Left lobe of liver (tissue), 2 donors: Measurements from ENCODE around the gene UTP15. TPM values are rescaled to one million over a fixed set of nuclear protein-coding genes. Genes with fewer than 3 reads are reported as not detected.

Source experiments
- ATAC-seq: fragments of 200-7000 bp; cut with Tn5 transposase; one replicate; pipeline ENCODE4 v1.9.1; 2020; ENCODE audit warnings: mild to moderate bottlenecking, moderate library complexity
- DNase-seq: peaks from one replicate; pipeline ENCODE4 v3.0.0-alpha.2; 2020; ENCODE audit warnings: low spot score
- total RNA-seq: library from RNA; stranded (reverse); gene quantifications from one replicate; pipeline ENCODE4 v1.2.1, GENCODE V29; 2021
- donor health status: DM: no; HTN: no; CAD: no; lungs with moderate emphysema.
- donor health status: DM: no; HTN: yes; CAD: no.

Gene UTP15
- total RNA-seq, 1 donor from 2014 or later: 8.6 TPM

DNA sequence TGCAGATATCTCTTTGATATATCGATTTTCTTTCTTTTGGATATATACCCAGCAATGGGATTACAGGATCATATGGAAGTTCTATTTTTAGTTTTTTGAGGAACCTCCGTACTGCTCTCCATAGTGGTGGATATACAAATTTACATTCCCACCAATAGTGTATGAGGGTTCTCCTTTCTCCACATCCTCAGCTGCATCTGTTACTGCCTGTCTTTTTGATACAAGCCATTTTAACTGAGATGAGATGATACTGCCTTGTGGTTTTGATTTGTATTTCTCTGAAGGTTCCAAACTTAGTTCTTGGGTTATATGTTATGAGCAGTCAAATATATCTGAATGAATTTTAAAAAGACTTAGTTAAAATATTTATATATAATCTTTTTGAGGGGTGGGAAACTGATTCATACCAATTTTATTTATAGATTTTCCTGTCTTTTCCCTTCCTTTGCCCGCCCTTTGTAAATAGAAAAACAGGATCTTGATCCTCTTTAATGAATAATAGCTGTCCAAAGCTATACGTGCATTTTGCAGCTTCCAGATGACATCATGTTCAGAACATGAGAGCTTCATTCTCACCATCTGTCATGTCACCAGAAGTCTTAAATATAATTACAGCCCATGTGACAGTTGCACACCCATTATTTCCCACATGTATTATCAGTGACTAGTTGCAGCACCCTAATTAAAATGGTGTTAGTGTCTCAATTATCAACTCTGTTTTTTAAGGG lies 54.2 kb downstream of the UTP15 start:
- ATAC-seq (no peak), DNase-seq (no peak)

DNA sequence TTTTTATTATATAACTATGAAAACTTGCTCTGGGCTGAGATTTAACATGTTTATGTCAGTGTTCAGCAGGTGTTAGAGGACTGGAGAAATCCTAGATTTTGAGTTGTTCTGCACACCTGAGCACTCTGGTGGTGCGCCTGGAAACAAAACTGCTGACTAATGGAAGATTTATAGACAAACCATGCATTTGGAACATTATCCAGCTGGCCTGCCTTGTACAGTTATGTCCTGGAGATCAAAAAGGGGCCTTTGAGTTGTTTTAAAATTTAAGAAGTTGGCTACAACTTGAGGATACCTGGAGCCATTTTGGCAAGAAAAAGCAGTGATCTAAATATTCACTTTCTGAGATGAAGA lies 54.8 kb downstream of the UTP15 start:
- DNase-seq: no peak
- ATAC-seq: no peak

DNA sequence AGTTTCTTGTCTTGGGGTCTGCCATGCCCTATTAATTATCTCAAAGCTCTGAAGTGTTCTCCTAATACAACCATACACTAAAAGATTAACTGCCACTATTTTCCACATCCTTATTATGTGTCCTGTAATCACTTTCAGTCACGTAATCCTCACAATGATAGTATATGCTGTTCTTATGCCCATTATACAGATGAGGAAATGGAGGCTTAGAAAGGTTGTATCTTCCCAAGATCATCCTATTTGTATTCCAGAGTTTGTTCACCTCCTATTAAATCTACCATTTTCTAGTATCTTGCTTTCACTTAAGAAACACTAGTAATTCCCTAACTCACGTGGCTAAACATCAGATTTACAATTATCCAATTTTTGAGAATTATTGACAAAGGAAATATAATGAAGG lies 57.5 kb downstream of the UTP15 start:
- ATAC-seq (no peak), DNase-seq (no peak)

DNA sequence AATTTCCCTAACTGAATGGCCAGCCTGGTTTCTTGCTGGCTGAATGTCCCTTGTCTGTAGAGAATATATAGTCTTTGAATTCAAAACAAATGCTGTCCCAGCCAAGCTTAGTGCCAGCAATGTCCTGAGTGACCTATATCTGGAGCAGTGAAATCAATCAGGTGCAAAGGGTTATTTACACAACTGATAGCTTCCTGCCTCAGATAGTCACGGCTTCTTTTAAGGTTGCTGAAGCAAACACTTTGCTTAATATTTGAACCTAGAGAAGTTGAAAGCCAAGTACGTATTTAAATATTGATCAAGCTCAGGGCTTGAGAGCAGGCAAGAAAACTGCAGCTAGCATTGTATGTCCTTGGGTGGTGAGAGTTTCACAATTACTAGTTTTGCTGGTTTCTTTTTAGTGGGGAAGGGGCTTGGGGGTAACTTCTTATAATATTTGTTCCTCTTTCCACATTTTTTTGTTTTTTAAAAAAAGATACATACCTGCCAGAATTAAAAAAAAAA lies 58.4 kb downstream of the UTP15 start:
- peak; percentile 69 for DNase-seq
- peak; percentile 50 for ATAC-seq

DNA sequence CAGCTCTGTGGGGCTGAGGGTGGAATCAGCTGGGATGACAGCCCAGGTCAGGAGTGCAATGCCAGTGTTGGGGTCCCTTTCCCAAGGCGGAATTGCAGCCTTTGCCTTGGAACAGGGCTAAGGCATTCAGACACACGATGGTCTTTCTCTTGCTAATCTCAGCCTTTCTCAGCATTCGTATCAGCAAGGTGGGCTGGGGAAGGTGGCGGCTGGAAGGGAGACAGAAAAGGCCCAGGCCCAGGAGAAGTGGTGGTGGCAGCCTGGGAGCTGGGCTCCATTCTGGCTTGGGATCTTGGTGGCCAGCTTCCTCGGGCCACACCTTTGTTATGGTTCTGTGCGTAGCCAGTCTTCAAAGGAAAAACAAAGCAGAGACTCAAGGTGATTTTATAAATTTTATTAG lies 59.3 kb downstream of the UTP15 start:
- ATAC-seq (no peak), DNase-seq (no peak)

DNA sequence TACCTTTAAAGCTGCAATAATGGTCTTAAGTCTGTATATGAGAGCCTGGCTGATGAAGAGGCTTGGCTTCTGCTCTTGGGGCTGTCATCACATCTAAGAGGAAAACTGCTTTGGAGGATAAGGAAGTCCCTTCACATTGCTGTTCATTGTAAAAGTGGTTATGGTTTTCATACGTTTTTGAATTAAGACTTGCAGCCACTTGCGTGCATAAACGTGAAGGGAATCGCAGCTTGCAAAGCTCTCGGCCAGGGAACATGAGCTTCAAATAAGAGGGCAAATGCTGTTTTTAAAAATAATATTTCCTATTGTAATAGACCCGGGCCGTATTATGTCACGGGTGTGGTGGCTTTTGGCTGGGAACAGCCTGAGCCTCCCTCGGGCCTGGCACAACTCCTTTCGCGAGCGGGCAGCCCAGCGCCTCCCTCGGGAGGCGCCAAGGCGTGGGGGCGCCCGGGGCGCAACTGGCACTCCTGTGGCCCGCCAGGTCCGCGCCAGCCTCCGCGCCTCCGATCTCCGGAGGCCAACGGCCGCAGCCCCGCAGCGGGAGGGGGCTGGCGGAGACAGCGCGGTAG lies 59.9 kb downstream of the UTP15 start:
- ATAC-seq: peak; percentile 68
- DNase-seq: no peak

DNA sequence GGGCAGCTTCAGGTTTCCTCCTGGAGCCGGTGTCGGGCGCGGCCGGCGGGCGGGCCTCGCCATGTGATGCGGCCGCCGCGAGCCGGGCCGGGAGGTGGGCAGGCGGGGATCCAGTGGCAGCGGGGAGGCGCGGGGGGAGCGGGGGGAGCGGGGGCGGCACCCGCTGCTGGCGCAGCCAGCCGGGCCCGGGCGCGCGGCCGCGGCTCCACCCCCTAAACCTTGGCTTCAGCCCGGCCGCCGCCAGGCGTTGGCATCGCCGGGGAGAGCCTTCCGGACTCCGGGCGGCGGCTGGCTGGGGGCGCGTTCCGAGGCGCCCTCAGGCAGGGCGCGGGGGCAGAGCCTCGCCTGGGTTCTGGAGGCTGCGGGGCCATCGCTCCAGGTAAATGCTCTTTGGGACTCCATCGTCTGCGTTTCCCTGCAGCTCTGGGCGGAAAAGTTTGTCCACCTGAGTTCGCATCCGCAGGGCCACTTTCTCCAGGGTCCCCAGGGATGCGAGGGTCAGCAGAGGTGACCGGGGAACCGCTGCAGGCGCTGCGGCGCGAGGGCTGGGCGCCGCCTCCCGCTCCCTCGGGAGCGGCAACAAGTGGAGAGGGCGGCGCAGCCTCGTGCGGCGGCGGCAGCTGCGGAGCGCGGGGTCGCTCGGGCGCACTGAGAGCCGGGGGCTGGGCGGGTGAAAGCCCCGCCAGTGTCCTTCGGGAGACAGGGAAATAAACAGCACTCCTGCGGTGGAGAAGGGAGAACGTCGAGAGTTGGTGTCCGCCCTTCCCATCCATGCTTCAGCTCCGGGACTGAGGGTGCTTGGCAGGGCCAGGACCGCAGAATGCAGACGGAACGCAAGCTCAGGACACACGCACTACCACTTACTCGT lies 60.6 kb downstream of the UTP15 start, which contains the start of gene ARHGEF28:
TSS of gene ARHGEF28 (plus strand) at position 253 of the 868 bp plus-strand sequence. CDS start 58,656 bp downstream, outside the sequence.
- DNase-seq: peak; percentile 88
- ATAC-seq: peak; percentile 91

DNA sequence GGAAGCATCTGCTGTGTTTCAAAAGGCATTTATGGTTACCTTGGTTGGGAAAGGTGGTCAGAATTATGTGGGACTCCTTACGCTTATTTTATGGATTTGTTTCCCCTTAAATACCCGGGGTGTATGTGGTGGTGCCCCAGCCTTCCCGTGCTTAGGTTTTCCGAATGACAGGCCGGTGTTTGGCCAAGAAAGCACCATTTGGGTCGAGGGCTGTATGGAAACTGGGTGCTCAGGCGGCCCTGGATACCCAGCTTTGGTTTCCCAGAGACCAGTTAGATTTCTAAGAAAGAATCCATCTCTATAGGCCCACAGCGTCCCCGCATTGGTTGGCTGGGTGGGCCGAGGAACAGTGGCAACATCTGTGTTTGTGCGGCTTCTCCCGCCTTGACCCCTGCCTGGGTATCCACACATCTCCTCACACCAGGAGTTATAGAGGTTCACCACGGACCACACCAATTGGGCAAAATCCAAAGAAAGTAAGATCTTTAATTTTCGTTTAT lies 61.3 kb downstream of the UTP15 start:
- no peak for ATAC-seq

DNA sequence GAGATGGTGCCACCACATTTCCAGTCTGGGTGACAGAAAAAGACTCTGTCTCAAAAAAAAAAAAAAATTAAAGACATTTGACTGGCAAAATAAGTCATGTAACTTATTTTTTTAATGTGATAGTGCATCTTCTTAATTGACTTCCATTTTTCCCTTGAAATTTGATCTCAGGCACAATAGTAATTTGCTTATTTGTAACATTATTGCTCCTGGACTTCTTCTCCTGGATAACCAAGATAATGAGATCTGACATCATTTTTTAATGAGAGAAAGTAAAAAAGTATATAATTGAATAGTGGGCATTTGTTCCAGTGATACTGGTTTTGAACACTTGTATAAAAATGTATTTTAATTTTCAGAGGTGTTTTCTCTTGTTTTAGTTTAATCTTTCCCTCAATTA lies 63.9 kb downstream of the UTP15 start:
- no peak for DNase-seq
- no peak for ATAC-seq

More for the DNA sequence above, 61.3 kb downstream of the UTP15 start:
- DNase-seq: no peak

DNA sequence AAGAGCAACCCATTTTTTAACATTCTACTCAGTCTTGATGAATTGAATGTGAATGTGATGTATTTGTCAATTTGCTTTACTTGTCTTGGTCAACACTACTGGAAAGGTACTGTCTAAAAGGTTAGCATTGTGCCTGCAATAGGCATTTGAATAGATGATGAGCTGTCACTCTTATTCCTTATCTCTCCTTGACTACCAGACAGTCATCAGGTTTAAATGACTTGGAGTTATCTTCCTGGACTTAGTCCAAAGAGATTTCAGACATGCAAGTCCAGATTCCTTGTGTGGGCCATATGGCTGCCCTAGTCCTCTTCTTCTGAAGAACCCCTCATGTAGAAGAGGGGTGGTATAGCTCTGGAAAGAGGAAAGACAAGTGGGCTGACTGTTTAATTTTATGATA lies 65.2 kb downstream of the UTP15 start:
- DNase-seq (no peak), ATAC-seq (no peak)

DNA sequence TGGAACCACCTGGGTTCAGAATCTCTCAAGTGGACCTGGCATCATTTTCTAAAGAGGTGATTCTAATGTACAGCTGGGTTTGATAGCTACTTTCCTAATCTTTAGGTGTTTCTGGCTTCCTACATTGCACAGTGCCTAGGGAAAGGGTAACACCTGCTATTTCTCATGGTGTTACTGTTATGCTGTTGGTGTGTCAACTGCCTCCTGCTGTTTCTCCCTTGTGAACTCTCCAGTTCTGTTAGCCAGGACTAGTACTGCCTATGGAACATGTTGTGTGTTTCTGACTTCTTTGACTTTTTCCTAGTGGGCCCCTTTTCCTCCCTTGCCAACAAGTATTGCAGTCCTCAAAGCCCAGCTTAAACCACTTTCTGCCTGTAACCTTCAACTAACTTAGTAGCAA lies 66.0 kb downstream of the UTP15 start:
- ATAC-seq: no peak
- no peak for DNase-seq

Other genes with a start within 250 kb of the UTP15 start
- gene FOXD1, start 117.0 kb upstream of the UTP15 start, total RNA-seq: not detected
- gene BTF3, start 67.3 kb upstream of the UTP15 start, total RNA-seq: 140 TPM
- gene ANKRA2, start 104 bp upstream of the UTP15 start, total RNA-seq: 10.6 TPM
- gene ARHGEF28, start 60.5 kb downstream of the UTP15 start, total RNA-seq: 14.4 TPM